HCT116 (cell line): ENCODE results near the gene DNM1. TPM values are rescaled to one million over a fixed set of nuclear protein-coding genes. Genes with fewer than 3 reads are reported as not detected.
A peak's percentile ranks its signal among the peaks of the same experiment; 100 is the strongest.

Experiments
- ATAC-seq: fragments of 200-7000 bp; cut with Tn5 transposase; 2 replicates; pipeline ENCODE4 v1.9.1; 2020; ENCODE audit warnings: mild to moderate bottlenecking, moderate library complexity
- BruUV-seq: library from RNA; stranded (reverse); fragments of 400-500 nt; replicated peaks from 2 replicates; lab custom pipeline; 2021; lab: Mats Ljungman, UMichigan
- CTCF ChIA-PET: fragments of 300-600 bp; sonication (Branson Sonifier 250); formaldehyde crosslinking; loops from one replicate; lab custom pipeline; 2021; ENCODE audit warnings: antibody characterized with exemption; lab: Charles Lee
- POLR2A ChIA-PET: fragments of 300-600, 350-600 bp; sonication (Branson Sonifier 250); formaldehyde crosslinking; loops from one replicate; lab custom pipeline; 2021; ENCODE audit warnings: antibody characterized with exemption; lab: Charles Lee
- RAD21 ChIA-PET, 2 experiments: fragments of 300-600 bp; sonication (Branson Sonifier 250); formaldehyde crosslinking; loops; one replicate each; lab custom pipeline; 2023; ENCODE audit warnings: low total read pairs in 2 of 2; ENCODE audit not compliant: uncharacterized antibody in 2 of 2, unreplicated experiment in 2 of 2, low non-redundant PET in 1 of 2; lab: Charles Lee
- DNase-seq: peaks from one replicate; pipeline ENCODE4 v3.0.0-alpha.2; 2010; ENCODE audit warnings: low read depth, low spot score
- H2AFZ ChIP-seq: fragments of 200-600 bp; shearing (Covaris generic), sonication (generic); 2 replicates; pipeline ENCODE4 v1.6.1; 2017; ENCODE audit warnings: low read depth, mixed run types, mixed read lengths, antibody characterized with exemption, low read length; ENCODE audit not compliant: poor library complexity, severe bottlenecking
- H3K27ac ChIP-seq: 2 replicates; pipeline ENCODE4 v1.5.1; 2012; ENCODE audit warnings: low read depth, low read length
- H3K27me3 ChIP-seq: fragments of 200-600 bp; sonication (generic); 2 replicates; pipeline ENCODE4 v1.6.1; 2016; ENCODE audit warnings: mixed run types, low read length, mixed read lengths; ENCODE audit not compliant: insufficient read depth
- H3K36me3 ChIP-seq, 2 experiments: fragments of 200-500 bp in 1 of 2; fragments of 200-600 bp in 1 of 2; sonication (Bioruptor generic) in 1 of 2; sonication (generic) in 1 of 2; 2 replicates each; pipeline versions ENCODE4 v1.5.1 to v1.6.1; 2014 to 2016; ENCODE audit warnings: low read length in 2 of 2, inconsistent platforms in 1 of 2, mixed read lengths in 1 of 2, mixed run types in 1 of 2; ENCODE audit not compliant: insufficient read depth in 2 of 2, control insufficient read depth in 1 of 2
- H3K4me1 ChIP-seq, 2 experiments: fragments of 200-600 bp in 1 of 2; sonication (generic) in 1 of 2; 2 replicates each; pipeline versions ENCODE4 v1.5.1 to v1.6.1; 2012 to 2017; ENCODE audit warnings: low read length in 2 of 2, inconsistent platforms in 1 of 2, mild to moderate bottlenecking in 1 of 2, mixed read lengths in 1 of 2, mixed run types in 1 of 2, moderate library complexity in 1 of 2; ENCODE audit not compliant: insufficient read depth in 2 of 2, control insufficient read depth in 1 of 2
- H3K4me2 ChIP-seq: fragments of 200-600 bp; sonication (generic); 2 replicates; pipeline ENCODE4 v1.6.1; 2017; ENCODE audit warnings: mixed run types, low read length, mixed read lengths
- H3K4me3 ChIP-seq, 2 experiments: fragments of 200-600 bp in 1 of 2; sonication (generic) in 1 of 2; replicated peaks in 1 of 2; 2 replicates each; pipeline ENCODE4 v1.5.1; 2011 to 2016; ENCODE audit warnings: low read length in 2 of 2, control low read depth in 1 of 2, low read depth in 1 of 2, mild to moderate bottlenecking in 1 of 2, mixed read lengths in 1 of 2, mixed run types in 1 of 2
- H3K79me2 ChIP-seq: fragments of 200-600 bp; sonication (generic); 2 replicates; pipeline ENCODE4 v1.6.1; 2017; ENCODE audit warnings: mild to moderate bottlenecking, mixed run types, low read length, moderate library complexity, mixed read lengths; ENCODE audit not compliant: insufficient read depth
- H3K9ac ChIP-seq: fragments of 200-600 bp; sonication (generic); 2 replicates; pipeline ENCODE4 v1.6.1; 2016; ENCODE audit warnings: low read length, mixed read lengths
- H3K9me2 ChIP-seq: fragments of 200-600 bp; sonication (generic), shearing (Covaris generic); 2 replicates; pipeline ENCODE4 v1.6.1; 2017; ENCODE audit warnings: mixed run types, mild to moderate bottlenecking, moderate library complexity; ENCODE audit not compliant: insufficient read depth
- H3K9me3 ChIP-seq, 2 experiments: fragments of 200-500 bp in 1 of 2; fragments of 200-600 bp in 1 of 2; sonication (Bioruptor generic) in 1 of 2; sonication (generic) in 1 of 2; 2 replicates each; pipeline ENCODE4 v1.6.1; 2014 to 2017; ENCODE audit warnings: low read length in 2 of 2, mixed read lengths in 2 of 2, inconsistent platforms in 1 of 2, low read depth in 1 of 2, mild to moderate bottlenecking in 1 of 2, mixed run types in 1 of 2, moderate library complexity in 1 of 2; ENCODE audit not compliant: control insufficient read depth in 1 of 2, insufficient read depth in 1 of 2
- H4K20me1 ChIP-seq: fragments of 200-600 bp; sonication (generic), shearing (Covaris generic); 2 replicates; pipeline ENCODE4 v1.6.1; 2017; ENCODE audit warnings: mixed run types, mild to moderate bottlenecking, moderate library complexity; ENCODE audit not compliant: insufficient read depth
- CEBPB ChIP-seq: IDR thresholded peaks from 2 replicates; pipeline ENCODE4 v1.6.1; 2012; ENCODE audit warnings: low read depth
- EZH2 ChIP-seq: fragments of 200-600 bp; sonication (generic); IDR thresholded peaks from 2 replicates; pipeline ENCODE4 v1.6.1; 2017; ENCODE audit warnings: antibody characterized with exemption, mixed run types
- FOSL1 ChIP-seq: IDR thresholded peaks from 2 replicates; pipeline ENCODE4 v1.6.1; 2012; ENCODE audit warnings: low read depth
- TCF7L2 ChIP-seq: IDR thresholded peaks from 2 replicates; pipeline ENCODE4 v1.7.0; 2011; ENCODE audit warnings: borderline replicate concordance, inconsistent platforms; ENCODE audit not compliant: insufficient read depth, insufficient read length; ENCODE audit errors: extremely low read depth
- YY1 ChIP-seq: IDR thresholded peaks from 2 replicates; pipeline ENCODE4 v1.6.1; 2011; ENCODE audit warnings: low read length, low read depth, moderate library complexity, mild to moderate bottlenecking; ENCODE audit not compliant: insufficient replicate concordance; ENCODE audit errors: extremely low read depth
- ZBTB33 ChIP-seq: IDR thresholded peaks from 2 replicates; pipeline ENCODE4 v1.6.1; 2011; ENCODE audit warnings: mild to moderate bottlenecking, low read length, moderate library complexity; ENCODE audit not compliant: insufficient replicate concordance; ENCODE audit errors: extremely low read depth
- ZNF274 ChIP-seq: fragments of 200-500 bp; sonication (Bioruptor generic); IDR thresholded peaks from 2 replicates; pipeline ENCODE4 v1.6.1; 2014; ENCODE audit warnings: mild to moderate bottlenecking, low read depth, low read length, inconsistent platforms
- intact Hi-C: fragments of 100-400 bp; cut with micrococcal nuclease; formaldehyde crosslinking; loops from 2 replicates; pipeline ENCODE4 v1.10.0; 2022
- total RNA-seq: library from RNA; stranded (reverse); gene quantifications from one replicate; pipeline ENCODE4 v1.2.1, GENCODE V29; 2021; ENCODE audit not compliant: unreplicated experiment

The DNM1 gene
- total RNA-seq, 1 experiment from 2014 or later: 12.0 TPM

DNA sequence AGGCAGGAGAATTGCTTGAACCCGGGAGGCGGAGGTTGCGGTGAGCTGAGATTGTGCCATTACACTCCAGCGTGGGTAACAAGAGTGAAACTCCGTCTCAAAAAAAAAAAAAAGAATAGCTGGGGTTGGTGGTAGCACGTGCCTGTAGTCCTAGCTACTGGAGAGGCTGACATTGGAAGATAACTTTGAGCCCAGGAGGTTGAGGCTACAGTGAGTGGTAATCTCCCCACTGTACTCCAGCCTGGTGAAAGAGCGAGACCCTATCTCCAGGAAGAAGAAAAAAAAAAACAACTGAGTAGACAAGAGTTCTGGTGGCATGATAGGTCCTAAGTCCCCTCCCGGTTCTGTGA is 46.4 kb downstream of the DNM1 start:
- H3K4me1 ChIP-seq: peaks cover 8 to 22% of the 10 kb centered on the region in 2 experiments; a peak in 3 of 4 replicates
- H2AFZ ChIP-seq: no peak overlapping the region
- no peaks in the 10 kb centered on the region; a peak in 1 of 4 replicates for H3K36me3 ChIP-seq
- ChIA-PET POLR2A (interaction anchor here (0.5 kb wide), 1 partner anchor 19 kb away, joined by 4 read pairs; no protein-coding TSS in a partner anchor), RAD21 (no interaction called here), CTCF (interaction anchor here (1.6 kb wide), 1 partner anchor 42 kb away, joined by 4 read pairs; no protein-coding TSS in a partner anchor)
- H3K4me3 ChIP-seq: peak overlapping the region; percentile 59 to 72
- H3K9me3 ChIP-seq: no peaks in the 10 kb centered on the region
- peaks cover 11% of the 10 kb centered on the region for H3K79me2 ChIP-seq
- H3K27ac ChIP-seq: peak overlapping the region; percentile 9
- peak overlapping the region; percentile 63 for H3K9ac ChIP-seq
- H3K27me3 ChIP-seq: no peaks in the 10 kb centered on the region
- peak overlapping the region; percentile 91 for H3K4me2 ChIP-seq
- H3K9me2 ChIP-seq: no peaks in the 10 kb centered on the region
- intact Hi-C loops: no loop called here
- BruUV-seq: no TSS peak
- H4K20me1 ChIP-seq: no peaks in the 10 kb centered on the region
- TF ChIP-seq EZH2 (no peak), CEBPB (no peak), YY1 (no peak), ZBTB33 (no peak), FOSL1 (no peak), ZNF274 (no peak), TCF7L2 (no peak)
- ATAC-seq (no peak), DNase-seq (no peak)
